Nucleus accumbens (tissue), 56 donors: ENCODE data around the gene PEX14.
"Not testable (repeated sequence)": the region's sequence is repeated elsewhere in the genome, so short reads cannot be mapped to it uniquely, and the experiment has no call there.

Experiments
- DNase-seq, 56 donors: peaks; one replicate each; lab custom pipeline; 2025; lab: John Stamatoyannopoulos, UW

The PEX14 gene

GRCh38 chr1:10450156-10450814, 24.5 kb upstream of the PEX14 start:
- no peak for DNase-seq

GRCh38 chr1:10450836-10451235, 23.9 kb upstream of the PEX14 start:
- DNase-seq = no peak

GRCh38 chr1:10451287-10451686, 23.5 kb upstream of the PEX14 start:
- no peak for DNase-seq

- no peak for DNase-seq
These were observed 18.7 kb upstream of the PEX14 start for GRCh38 chr1:10456048-10456447.

DNA sequence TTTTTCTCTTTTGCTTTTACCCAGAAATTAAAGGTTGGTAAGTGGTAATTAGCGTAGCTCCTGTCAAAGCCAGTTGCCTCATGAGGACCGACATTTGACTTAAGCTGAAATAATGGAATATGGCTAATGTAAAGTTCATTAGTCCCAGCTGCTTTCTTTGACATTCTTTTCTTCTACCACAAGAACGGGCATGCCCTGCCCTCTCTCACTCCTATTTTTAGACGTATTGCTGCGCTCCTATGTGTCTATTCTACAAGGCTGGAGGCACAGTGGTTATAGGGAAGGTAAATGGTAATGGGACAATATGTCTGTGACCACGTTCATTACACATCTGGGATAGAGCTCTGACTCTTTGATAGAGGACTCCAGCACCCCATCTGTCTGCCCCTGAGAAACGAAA, 18.1 kb upstream of the PEX14 start:
- no peak for DNase-seq

GRCh38 chr1:10457462-10457861, 17.3 kb upstream of the PEX14 start:
- DNase-seq = not testable (repeated sequence)

GRCh38 chr1:10457875-10458274, 16.9 kb upstream of the PEX14 start:
- DNase-seq = no peak

DNA sequence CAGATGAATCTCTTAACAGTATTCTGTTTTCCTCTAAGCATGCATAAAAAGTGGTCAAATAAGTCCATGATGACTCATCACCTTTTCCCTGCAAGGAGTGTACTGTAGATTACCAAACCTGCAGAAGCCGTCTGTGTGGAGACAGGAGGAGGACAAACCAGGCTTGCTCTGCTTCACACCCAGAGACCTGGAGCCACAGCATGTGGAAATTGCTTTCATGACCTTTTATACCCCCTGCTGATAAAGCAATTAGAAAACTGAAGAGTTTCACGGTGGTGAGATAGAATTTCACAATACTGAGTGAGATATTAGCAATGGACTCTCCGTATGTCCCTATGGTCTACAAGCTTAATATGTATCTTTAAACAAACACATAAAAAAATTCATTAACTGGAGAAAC, 15.6 kb upstream of the PEX14 start:
- no peak for DNase-seq

GRCh38 chr1:10467078-10467477, 7.7 kb upstream of the PEX14 start:
- no peak for DNase-seq

GRCh38 chr1:10470043-10470442, 4.7 kb upstream of the PEX14 start:
- no peak for DNase-seq

GRCh38 chr1:10471411-10472219, 3.1 kb upstream of the PEX14 start:
- peak in 2 of 56 donors; percentile 15 to 49 for DNase-seq

GRCh38 chr1:10472220-10473144, 2.3 kb upstream of the PEX14 start, which contains the start of gene DFFA:
DFFA (minus strand) TSS chr1:10472529; CDS start chr1:10472458, 71 bp downstream.
- DNase-seq = peak; percentile 23 to 98 (median 90)

GRCh38 chr1:10473145-10473765, 1.5 kb upstream of the PEX14 start:
- DNase-seq = no peak

DNA sequence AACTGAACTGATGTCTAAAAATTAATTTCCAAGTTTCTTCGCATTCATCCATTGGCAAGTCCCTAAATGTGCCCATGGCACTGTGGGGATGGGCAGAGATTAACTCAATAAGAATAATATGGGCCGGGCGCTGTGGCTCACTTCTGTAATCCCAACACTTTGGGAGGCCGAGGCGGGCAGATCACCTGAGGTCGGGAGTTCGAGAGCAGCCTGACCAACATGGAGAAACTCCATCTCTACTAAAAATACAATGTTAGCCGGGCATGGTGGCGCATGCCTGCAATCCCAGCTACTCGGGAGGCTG, 489 bp upstream of the PEX14 start:
- not testable (repeated sequence) for DNase-seq

DNA sequence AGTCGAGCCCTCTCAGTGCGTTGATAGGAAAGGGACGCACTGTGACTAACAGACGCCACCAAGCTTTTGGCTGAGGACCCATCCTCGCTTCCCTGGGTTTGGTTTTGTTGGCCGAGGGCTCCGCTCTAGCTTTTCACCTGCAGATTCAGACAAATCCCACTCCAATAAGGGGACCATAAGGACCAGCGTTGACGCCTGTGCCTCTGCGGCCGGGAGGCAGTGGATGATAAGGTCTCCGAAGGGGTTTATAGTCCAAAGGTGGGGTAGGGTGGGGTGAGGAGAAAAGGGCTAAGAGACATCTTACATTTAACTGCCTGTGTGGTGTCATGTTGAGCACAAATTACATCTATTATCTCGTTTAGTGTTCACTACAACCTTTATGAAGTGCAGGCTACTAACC, 760 bp downstream of the PEX14 start:
- DNase-seq = peak in 3 of 56 donors; percentile 31 to 40 (median 35)

DNA sequence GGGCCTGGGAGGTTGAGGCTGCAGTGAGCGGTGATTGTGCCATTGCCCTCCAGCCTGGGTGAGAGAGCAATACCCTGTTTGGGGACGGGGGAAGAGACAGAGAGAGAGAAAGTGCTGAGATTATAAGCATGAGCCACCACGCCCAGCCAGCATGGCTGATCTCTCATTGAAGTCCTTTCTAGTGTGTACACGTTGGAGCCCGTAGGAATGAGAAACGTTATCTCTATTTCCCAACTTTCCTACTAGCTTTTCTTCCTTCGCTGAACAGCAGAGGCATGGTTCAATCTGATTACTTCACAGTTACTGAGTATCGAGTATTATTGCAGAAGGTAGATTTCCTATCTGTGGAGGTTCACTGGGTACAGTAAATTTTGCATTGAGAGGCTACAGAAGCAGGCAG, 4.5 kb downstream of the PEX14 start:
- DNase-seq = no peak

GRCh38 chr1:10480614-10481013, 5.9 kb downstream of the PEX14 start:
- DNase-seq = no peak

DNA sequence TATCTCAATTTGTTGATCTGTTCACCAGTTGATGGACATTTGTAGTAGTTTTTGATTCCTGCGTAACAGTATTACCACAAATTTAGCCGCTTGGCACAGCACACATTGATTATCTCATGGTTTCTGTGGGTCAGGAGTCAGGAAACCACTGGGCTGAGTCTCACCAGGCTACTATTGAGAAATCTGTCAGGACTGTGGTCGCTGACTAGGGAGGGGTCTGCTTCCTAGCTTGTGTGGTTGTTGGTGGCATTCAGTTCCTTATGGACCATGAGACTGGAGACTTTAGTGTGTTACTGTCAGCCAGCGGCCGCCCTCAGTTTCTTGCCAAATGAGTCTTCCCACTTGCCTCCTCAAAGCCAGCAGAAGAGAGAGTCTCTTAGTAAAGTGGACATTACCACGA, 9.8 kb downstream of the PEX14 start:
- no peak for DNase-seq

DNA sequence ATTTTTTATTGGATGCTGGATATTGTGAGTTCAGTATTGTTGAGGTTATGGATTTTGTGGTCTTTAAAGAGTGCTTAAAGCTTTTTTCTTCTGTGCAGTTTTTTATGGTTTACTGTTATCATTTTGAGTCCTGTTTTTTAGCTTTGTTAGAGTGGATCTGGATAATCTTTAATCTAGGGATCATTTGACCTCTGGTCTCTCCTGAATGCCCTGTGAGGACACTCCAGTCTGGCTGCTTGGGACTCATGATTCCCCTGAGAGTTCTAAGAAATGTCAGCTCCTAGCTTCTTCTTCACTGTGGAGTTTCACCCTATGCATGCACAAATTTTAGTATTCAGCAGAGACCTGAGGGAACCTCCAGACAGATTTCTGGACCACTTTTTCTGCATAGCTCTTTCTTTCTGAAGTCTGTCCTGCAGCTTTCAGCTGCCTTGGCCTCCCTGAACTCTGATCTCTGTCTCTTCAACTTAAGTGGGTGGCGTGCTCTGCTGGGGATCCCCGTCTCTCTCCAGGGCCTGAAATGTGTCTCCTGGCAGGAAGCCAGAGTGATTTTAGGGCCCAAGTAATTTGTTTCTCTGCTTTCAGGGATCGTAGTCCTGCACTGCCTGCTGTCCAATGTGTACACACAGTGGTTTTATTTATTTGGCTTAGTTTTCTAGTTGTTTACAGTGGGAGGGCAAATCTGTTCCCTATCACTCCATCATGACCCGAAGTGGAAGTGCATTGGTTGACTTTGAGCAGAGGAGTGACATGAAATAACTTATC, 14.7 kb downstream of the PEX14 start:
- DNase-seq = no peak
